Smooth muscle cell (in vitro differentiated cells): Measurements from ENCODE around the gene PGK2. TPM values are rescaled to one million over a fixed set of nuclear protein-coding genes. Genes with fewer than 3 reads are reported as not detected.

ENCODE experiments used
- DNase-seq: peaks from one replicate; lab custom pipeline; 2025; ENCODE audit not compliant: unreplicated experiment; lab: John Stamatoyannopoulos, UW
- H2AFZ ChIP-seq: fragments of 200-600 bp; sonication (generic); 2 replicates; pipeline ENCODE4 v1.6.0; 2016; ENCODE audit warnings: antibody characterized with exemption, low read depth, mild to moderate bottlenecking
- H3F3A ChIP-seq: fragments of 200-600 bp; sonication (generic); 2 replicates; pipeline ENCODE4 v1.6.0; 2017; ENCODE audit warnings: antibody characterized with exemption, low read depth
- H3K27ac ChIP-seq: fragments of 200-600 bp; sonication (generic); 2 replicates; pipeline ENCODE4 v1.5.1; 2016; ENCODE audit warnings: low read depth, mild to moderate bottlenecking
- H3K27me3 ChIP-seq: fragments of 200-600 bp; sonication (generic); 2 replicates; pipeline ENCODE4 v1.6.1; 2016; ENCODE audit warnings: low read depth, mild to moderate bottlenecking
- H3K36me3 ChIP-seq: fragments of 200-600 bp; sonication (generic); 2 replicates; pipeline ENCODE4 v1.5.1; 2016; ENCODE audit warnings: low read depth
- H3K4me1 ChIP-seq: fragments of 200-600 bp; sonication (generic); 2 replicates; pipeline ENCODE4 v1.5.1; 2016; ENCODE audit warnings: low read depth
- H3K4me2 ChIP-seq: fragments of 200-600 bp; sonication (generic); 2 replicates; pipeline ENCODE4 v1.6.0; 2016; ENCODE audit warnings: mild to moderate bottlenecking
- H3K4me3 ChIP-seq: fragments of 200-600 bp; sonication (generic); 2 replicates; pipeline ENCODE4 v1.5.1; 2016; ENCODE audit warnings: mild to moderate bottlenecking
- H3K79me2 ChIP-seq: fragments of 200-600 bp; sonication (generic); 2 replicates; pipeline ENCODE4 v1.6.0; 2016; ENCODE audit warnings: low read depth, mild to moderate bottlenecking
- H3K9ac ChIP-seq: fragments of 200-600 bp; sonication (generic); 2 replicates; pipeline ENCODE4 v1.6.0; 2016; ENCODE audit warnings: low read depth
- H3K9me3 ChIP-seq: fragments of 200-600 bp; sonication (generic); replicated peaks from 2 replicates; pipeline ENCODE4 v1.5.1; 2016; ENCODE audit warnings: low read depth
- H4K20me1 ChIP-seq: fragments of 200-600 bp; sonication (generic); 2 replicates; pipeline ENCODE4 v1.6.0; 2016; ENCODE audit warnings: low read depth
- CTCF ChIP-seq: fragments of 200-600 bp; sonication (generic); IDR thresholded peaks from 2 replicates; pipeline ENCODE4 v1.5.1; 2017; ENCODE audit warnings: borderline replicate concordance, mild to moderate bottlenecking, antibody characterized with exemption; ENCODE audit not compliant: insufficient read depth, poor library complexity, severe bottlenecking
- WGBS: methylation state at CpG from one replicate; pipeline ENCODE4 v1.1.7; 2016; ENCODE audit warnings: low lambda C conversion rate; 5-methylcytosine and 5-hydroxymethylcytosine counted together
- polyA plus RNA-seq: library from polyadenylated mRNA; unstranded; fragments of >200 nt; fragmentation: Nextera tagmentation; extraction: Ambion mirVana; gene quantifications from 2 replicates; pipeline ENCODE4 v1.2.1, GENCODE V29; 2016
- total RNA-seq: library from RNA; depleted of rRNA; stranded (reverse); fragments of >200 nt; gene quantifications from 2 replicates; pipeline ENCODE4 v1.2.3, GENCODE V29; 2014

The PGK2 gene
- total and polyA plus RNA-seq, 2 experiments from 2014 or later = 0.09 TPM; not detected in 1

GRCh38 chr6:49815166-49815565, 28.1 kb upstream of the PGK2 start:
- no peaks in the 10 kb centered on the region for H3K27me3 ChIP-seq
- no peak overlapping the region for H2AFZ ChIP-seq
- no peaks in the 10 kb centered on the region for H3K36me3 ChIP-seq
- no peak overlapping the region for H3K9ac ChIP-seq
- no peaks in the 10 kb centered on the region for H3K79me2 ChIP-seq
- no peak for DNase-seq
- no peaks in the 10 kb centered on the region for H3K4me1 ChIP-seq
- no peak overlapping the region for H3K4me3 ChIP-seq
- H3F3A ChIP-seq = no peaks in the 10 kb centered on the region
- H3K9me3 ChIP-seq = no peaks in the 10 kb centered on the region
- no peak for TF ChIP-seq CTCF
- H3K4me2 ChIP-seq = no peak overlapping the region
- H4K20me1 ChIP-seq = no peaks in the 10 kb centered on the region
- no peak overlapping the region for H3K27ac ChIP-seq
- WGBS = 94% methylated on average over 2 of the region's 2 CpGs

- Histone ChIP-seq H3K79me2 (no peaks in the 10 kb centered on the region), H4K20me1 (no peaks in the 10 kb centered on the region), H3K27ac (no peak overlapping the region), H3K4me1 (no peaks in the 10 kb centered on the region), H3K9me3 (no peaks in the 10 kb centered on the region), H2AFZ (no peak overlapping the region), H3F3A (no peaks in the 10 kb centered on the region), H3K4me3 (no peak overlapping the region), H3K27me3 (no peaks in the 10 kb centered on the region), H3K4me2 (no peak overlapping the region), H3K9ac (no peak overlapping the region), H3K36me3 (no peaks in the 10 kb centered on the region)
- no peak for DNase-seq
- no peak for TF ChIP-seq CTCF
- WGBS = 77% methylated on average over 2 of the region's 2 CpGs
Observed at GRCh38 chr6:49813248-49813647, 26.2 kb upstream of the PGK2 start.

GRCh38 chr6:49806145-49806544, 19.1 kb upstream of the PGK2 start:
- 90% methylated on average over 4 of the region's 4 CpGs for WGBS
- Histone ChIP-seq H3K9me3 (no peaks in the 10 kb centered on the region), H3K27me3 (no peaks in the 10 kb centered on the region), H2AFZ (no peak overlapping the region), H4K20me1 (no peaks in the 10 kb centered on the region), H3K79me2 (no peaks in the 10 kb centered on the region), H3K4me2 (no peak overlapping the region), H3K36me3 (no peaks in the 10 kb centered on the region), H3K4me1 (no peaks in the 10 kb centered on the region), H3F3A (no peaks in the 10 kb centered on the region), H3K9ac (no peak overlapping the region), H3K4me3 (no peak overlapping the region), H3K27ac (no peak overlapping the region)
- DNase-seq = no peak
- TF ChIP-seq CTCF = no peak

GRCh38 chr6:49805246-49805645, 18.2 kb upstream of the PGK2 start:
- no peak for DNase-seq
- Histone ChIP-seq H2AFZ (no peak overlapping the region), H3K27me3 (no peaks in the 10 kb centered on the region), H3K9ac (no peak overlapping the region), H3K4me2 (no peak overlapping the region), H4K20me1 (no peaks in the 10 kb centered on the region), H3K9me3 (no peaks in the 10 kb centered on the region), H3F3A (no peaks in the 10 kb centered on the region), H3K36me3 (no peaks in the 10 kb centered on the region), H3K27ac (no peak overlapping the region), H3K4me1 (no peaks in the 10 kb centered on the region), H3K4me3 (no peak overlapping the region), H3K79me2 (no peaks in the 10 kb centered on the region)
- whole genome bisulfite sequencing = 66% methylated on average over 3 of the region's 3 CpGs
- TF ChIP-seq CTCF = no peak
